ENCODE data around the gene FARP1.

DNA sequence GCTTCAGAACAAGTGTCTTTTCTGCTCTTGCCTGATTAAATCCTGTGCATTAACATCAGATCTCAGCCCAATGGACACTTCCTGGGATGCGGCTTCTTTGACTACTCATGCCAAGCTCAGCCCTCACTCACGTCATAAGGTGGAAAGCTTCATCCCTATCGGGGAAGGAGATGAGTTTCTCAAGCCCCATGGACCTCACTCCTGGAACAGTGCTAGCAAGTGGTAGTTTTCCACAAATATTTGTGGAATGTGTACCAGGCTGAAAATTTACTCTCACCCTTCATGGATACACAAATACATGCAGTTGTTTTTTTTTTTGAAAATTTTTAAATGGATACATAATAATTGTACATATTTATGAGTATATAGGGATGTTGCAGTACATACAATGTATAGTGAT is 34.6 kb upstream of the FARP1 start:
- TF ChIP-seq, protein P1, sequence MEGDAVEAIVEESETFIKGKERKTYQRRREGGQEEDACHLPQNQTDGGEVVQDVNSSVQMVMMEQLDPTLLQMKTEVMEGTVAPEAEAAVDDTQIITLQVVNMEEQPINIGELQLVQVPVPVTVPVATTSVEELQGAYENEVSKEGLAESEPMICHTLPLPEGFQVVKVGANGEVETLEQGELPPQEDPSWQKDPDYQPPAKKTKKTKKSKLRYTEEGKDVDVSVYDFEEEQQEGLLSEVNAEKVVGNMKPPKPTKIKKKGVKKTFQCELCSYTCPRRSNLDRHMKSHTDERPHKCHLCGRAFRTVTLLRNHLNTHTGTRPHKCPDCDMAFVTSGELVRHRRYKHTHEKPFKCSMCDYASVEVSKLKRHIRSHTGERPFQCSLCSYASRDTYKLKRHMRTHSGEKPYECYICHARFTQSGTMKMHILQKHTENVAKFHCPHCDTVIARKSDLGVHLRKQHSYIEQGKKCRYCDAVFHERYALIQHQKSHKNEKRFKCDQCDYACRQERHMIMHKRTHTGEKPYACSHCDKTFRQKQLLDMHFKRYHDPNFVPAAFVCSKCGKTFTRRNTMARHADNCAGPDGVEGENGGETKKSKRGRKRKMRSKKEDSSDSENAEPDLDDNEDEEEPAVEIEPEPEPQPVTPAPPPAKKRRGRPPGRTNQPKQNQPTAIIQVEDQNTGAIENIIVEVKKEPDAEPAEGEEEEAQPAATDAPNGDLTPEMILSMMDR (IDR thresholded peaks at IDR 0.05): no peak
- no peak for TF ChIP-seq POLR2A (IDR thresholded peaks at IDR 0.05)
